ENCODE measurements around the gene ARSH.
"Not testable (repeated sequence)": the region's sequence is repeated elsewhere in the genome, so short reads cannot be mapped to it uniquely, and the experiment has no call there.

Gene ARSH, protein sequence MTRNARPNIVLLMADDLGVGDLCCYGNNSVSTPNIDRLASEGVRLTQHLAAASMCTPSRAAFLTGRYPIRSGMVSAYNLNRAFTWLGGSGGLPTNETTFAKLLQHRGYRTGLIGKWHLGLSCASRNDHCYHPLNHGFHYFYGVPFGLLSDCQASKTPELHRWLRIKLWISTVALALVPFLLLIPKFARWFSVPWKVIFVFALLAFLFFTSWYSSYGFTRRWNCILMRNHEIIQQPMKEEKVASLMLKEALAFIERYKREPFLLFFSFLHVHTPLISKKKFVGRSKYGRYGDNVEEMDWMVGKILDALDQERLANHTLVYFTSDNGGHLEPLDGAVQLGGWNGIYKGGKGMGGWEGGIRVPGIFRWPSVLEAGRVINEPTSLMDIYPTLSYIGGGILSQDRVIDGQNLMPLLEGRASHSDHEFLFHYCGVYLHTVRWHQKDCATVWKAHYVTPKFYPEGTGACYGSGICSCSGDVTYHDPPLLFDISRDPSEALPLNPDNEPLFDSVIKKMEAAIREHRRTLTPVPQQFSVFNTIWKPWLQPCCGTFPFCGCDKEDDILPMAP

DNA sequence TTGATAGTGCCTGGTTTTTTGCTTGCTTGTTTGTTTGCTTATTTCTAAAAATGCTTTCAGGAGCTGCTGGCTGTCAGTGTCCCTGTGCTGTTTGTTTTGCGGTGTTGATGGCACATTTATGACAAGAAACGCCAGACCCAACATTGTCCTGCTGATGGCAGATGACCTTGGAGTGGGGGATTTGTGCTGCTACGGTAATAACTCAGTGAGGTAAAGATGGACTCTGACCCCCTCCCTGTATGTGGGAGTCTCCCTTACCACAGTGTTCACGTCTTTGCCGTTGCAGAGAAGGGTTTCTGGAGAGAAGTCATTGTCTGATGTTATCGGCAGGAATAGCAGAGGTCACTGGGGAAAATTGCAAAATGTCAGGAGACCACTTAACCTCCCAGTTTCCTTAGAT, at the start of gene ARSH:
Gene ARSH (plus strand): TSS at position 52 of the 400 bp plus-strand sequence. CDS start 67 bp downstream, at position 119.
- DNase-seq, result no peak

DNA sequence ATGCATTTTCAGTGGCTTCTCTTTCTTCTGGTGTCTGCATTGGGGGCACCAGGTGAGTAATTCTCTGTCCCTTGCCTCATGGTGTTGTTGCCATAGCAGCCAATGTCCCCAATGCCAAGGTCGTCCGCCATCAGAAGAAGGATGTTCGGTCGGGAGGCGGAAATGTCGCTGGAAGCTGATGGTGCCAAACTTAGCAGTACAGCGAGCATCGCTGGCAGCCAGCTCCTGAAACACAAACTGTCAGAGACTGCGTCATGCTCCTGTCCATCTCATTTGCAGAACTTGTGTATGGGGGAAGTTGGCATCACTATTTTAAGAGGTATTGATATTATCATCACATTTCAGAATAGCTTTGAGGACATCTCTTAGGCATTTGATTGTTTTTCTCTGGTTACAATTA, 48.1 kb upstream of the ARSH start:
- no peak for DNase-seq

GRCh38 chrX:2960861-2961515, 45.4 kb upstream of the ARSH start:
- DNase-seq, result no peak

DNA sequence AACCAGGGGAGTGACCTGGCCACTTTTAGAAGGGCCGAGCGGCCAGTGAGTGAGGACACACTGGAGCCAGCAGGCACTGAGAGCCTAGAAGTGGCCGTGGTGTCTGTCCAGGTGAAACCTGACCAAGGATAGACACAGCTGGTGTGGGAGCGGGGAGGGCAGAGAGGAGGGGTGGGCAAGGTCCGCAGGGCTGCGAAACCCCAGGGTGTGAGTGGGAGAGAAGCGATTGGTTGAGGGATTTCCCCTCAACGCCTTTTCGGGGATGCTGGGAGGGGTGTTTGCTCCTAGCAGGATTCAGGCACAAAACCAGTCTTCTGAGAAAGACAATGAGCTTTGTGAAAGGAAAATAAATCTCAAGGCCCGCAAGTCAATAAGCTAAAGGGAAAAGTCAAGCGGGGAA, 44.0 kb upstream of the ARSH start:
- no peak for DNase-seq

DNA sequence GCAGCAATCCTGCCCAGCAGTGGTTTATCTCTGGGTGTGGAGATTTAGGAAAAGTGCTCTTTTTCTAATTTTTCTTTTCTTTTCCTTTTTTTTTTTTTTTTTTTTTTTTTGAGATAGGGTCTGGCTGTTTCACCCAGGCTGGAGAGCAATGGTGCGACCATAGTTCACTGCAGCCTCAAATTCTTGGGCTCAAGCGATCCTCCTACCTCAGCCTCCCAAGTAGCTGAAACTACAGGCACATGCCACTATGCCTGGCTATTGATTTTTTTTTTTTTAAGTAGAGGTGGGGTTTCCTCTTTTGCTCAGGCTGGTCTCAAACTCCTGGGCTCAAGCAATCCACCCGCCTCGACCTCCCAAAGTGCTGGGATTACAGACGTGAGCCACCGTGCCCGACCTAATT, 42.9 kb upstream of the ARSH start:
- not testable (repeated sequence) for DNase-seq

GRCh38 chrX:2963992-2964794, 42.2 kb upstream of the ARSH start:
- DNase-seq, result not testable (repeated sequence)

- no peak for DNase-seq
Measured at GRCh38 chrX:2965965-2966364, 40.4 kb upstream of the ARSH start.

GRCh38 chrX:2967012-2967411, 39.3 kb upstream of the ARSH start:
- DNase-seq, result no peak

- DNase-seq, result no peak
Measured at GRCh38 chrX:2967584-2967983, 38.8 kb upstream of the ARSH start.

- no peak for DNase-seq
Measured at GRCh38 chrX:2967998-2968909, 38.1 kb upstream of the ARSH start.

- DNase-seq, result no peak
Measured at GRCh38 chrX:2969021-2969420, 37.3 kb upstream of the ARSH start.

DNA sequence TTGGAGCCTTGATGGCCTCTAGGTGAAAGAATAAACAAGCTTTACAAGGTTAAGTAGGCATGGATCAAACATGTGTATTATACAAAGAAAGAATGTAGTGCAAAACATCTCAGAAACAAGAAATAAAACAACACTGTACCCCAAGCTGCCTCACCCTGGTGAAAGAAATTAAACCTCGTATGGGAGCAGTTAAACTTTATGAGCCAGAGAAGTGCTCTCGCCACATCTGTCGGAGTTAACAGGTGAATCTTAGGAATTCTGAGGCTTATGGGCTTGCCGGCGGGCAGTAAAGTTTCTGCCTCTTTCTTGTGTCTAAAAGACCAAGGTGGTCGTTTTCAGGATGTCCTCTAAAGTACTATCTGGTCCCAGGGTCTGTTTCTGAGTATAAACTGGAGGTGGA, 34.0 kb upstream of the ARSH start:
- no peak for DNase-seq

DNA sequence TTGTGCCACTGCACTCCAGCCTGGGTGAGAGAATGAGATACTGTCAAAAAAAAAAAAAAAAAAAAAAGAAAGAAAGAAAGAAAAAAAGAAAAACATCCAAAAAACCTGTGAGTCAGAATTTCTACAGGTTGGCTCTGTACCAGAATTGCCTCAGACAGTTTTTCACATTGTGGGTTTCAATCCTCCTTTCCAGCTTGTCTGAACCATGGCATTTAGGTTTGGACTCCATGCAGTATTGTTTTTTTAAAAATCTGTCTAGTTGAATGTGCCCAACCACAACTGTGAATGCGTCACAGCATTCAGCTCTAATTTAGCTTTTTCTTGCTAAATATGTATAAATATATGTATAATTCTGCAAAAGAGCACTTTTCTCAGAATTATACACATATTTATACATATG, 31.4 kb upstream of the ARSH start:
- no peak for DNase-seq

DNA sequence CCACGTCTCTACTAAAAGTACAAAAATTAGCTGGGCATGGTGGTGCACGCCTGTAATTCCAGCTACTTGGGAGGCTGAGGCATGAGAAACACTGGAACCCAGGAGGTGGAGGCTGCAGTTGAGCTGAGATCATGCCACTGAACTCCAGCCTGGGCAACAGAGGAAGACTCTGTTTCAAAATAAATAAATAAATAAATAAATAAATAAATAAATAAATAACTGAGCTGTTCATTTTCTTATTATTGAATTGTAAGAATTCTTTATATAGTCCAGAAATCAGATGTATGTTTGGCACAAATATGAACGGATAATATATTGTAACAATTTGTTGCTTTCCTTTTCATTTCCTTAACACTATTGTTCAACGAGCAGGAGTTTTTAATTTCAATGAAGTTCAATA, 27.7 kb upstream of the ARSH start:
- DNase-seq, result not testable (repeated sequence)

DNA sequence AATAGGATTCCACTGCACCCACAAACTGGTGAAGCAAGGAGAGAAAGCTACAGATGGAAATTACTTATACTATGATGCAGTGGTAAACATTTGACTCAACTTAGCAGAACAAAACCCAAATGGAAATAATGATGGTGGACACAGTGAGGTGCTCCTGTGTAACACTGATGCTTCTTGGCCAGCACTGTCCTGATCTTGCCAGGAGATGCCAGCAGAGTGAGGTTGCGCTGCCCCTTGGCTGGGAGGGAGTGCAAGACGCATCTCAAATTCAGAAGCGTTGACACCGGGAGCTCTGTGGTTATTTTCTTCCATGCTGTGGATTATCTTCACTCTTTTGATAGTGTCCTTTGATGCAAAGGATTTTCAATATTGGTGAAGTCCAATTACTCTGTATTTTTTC, 22.0 kb upstream of the ARSH start:
- DNase-seq, result no peak

DNA sequence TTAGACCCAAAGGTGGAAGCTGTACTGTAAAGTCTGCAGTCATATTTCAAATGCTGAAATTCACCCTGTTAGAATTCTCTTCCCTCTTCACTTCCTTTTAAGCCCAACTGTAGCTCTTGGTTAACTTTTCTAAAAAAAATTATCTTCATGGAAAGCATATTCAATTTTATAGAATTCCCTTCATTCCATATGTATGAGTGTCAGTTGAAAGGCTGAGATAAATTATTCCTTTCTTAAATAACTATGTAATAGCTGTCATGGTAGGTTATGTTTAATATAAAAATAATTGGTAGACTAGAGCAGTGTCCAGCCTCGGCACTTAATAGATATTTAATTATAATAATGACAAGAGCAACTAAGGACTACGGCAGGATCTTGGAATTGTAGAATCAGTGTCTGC, 16.8 kb upstream of the ARSH start:
- no peak for DNase-seq

- DNase-seq, result no peak
Measured at GRCh38 chrX:3010532-3010931, 4.2 kb downstream of the ARSH start.

- no peak for DNase-seq
Measured at GRCh38 chrX:3017492-3017891, 11.1 kb downstream of the ARSH start.

GRCh38 chrX:3024176-3024575, 17.8 kb downstream of the ARSH start:
- DNase-seq, result no peak

DNA sequence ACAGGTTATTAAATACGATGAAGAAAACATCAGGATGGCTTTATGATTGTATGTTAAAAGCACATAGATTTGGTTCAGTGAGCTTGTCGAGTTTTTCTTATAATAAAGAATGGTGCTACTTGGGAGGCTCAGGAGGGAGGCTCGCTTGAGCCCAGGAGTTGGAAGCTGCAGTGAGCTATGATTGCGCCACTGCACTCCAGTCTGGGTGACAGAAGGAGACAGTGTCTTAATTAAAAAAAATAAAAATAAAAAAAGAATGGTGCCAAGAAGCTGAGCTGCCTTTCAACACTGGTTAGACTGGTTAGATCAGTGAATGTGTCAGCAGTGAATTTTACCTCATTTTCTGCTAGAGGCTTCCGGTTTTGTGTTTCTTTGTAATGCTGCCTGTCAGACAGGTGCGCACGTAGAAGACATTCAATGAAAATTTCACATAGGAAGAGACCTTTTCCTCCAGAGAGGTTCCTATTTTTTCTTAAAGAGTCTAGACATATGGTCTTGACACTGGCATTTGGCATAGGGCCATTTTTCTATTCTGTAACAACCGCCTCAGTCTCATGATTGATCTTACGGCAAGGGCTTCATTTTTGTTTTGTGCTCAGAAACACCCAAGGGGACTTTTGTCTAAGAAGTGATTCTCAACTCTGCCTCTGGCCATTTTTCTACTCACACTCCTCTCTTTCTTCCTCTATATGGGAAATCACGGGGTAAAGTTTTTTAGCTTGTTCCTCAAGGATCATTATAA, 19.9 kb downstream of the ARSH start:
- DNase-seq, result no peak

DNA sequence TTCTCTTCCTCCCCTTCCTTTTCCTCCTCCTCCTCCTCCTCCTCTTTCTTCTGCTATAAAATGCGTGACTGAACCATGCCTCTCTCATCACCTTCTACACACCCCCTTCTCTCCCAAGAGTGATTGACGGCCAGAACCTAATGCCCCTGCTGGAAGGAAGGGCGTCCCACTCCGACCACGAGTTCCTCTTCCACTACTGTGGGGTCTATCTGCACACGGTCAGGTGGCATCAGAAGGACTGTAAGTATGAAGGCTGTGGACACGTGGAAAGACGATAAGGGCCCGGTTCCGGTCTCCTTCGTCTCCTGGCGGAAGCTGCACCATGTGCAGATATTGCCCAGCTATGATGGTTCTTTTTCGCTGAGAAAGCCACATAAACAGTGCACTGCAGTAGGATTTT, 22.8 kb downstream of the ARSH start:
- DNase-seq, result no peak

DNA sequence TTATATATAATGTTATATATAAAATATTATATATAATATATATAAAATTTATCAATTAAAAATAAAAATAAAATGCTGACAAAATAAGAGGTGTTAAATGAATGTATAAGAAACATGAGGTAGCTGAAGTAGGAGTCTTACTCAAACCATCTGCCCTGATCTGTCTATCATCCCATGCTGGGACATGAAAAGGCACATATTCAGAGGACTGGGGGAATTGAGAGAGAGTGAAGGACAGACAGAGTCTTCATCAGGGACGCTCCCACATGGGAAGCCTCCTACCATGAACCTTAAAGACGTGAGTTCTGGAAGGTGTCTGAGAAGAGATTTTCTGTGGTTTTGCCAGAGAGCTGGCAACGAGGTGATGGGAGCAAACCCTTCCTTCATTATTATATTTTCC, 30.9 kb downstream of the ARSH start:
- DNase-seq, result no peak
